Measurements from ENCODE around the gene CCM2L.

CCM2L gene
- 0 reads per million in 3 experiments for total RNA-seq

- no peak for DNase-seq
Measured at GRCh38 chr20:32010101-32010500, at the start of gene CCM2L. Gene CCM2L, plus strand, starts transcription at chr20:32010438. Its CDS starts 17 bp downstream, at chr20:32010455.

GRCh38 chr20:31962761-31963160 is 47.5 kb upstream of the CCM2L start:
- DNase-seq = no peak

- DNase-seq = no peak
Measured at GRCh38 chr20:31963889-31964288, 46.3 kb upstream of the CCM2L start.

GRCh38 chr20:31966991-31967655 is 43.1 kb upstream of the CCM2L start:
- DNase-seq = no peak

GRCh38 chr20:31967830-31968249 is 42.4 kb upstream of the CCM2L start, which contains the start of gene XKR7:
Gene XKR7, plus strand, starts transcription at chr20:31968151. Its CDS starts 25 bp downstream, at chr20:31968176.
- no peak for DNase-seq

GRCh38 chr20:31968291-31969126 is 41.7 kb upstream of the CCM2L start:
- DNase-seq = peak; percentile 76

- DNase-seq = no peak
Measured at GRCh38 chr20:31969991-31970390, 40.2 kb upstream of the CCM2L start.

GRCh38 chr20:31972471-31973021 is 37.7 kb upstream of the CCM2L start:
- no peak for DNase-seq

- no peak for DNase-seq
Measured at GRCh38 chr20:31974296-31974695, 35.9 kb upstream of the CCM2L start.

GRCh38 chr20:31974951-31975487 is 35.2 kb upstream of the CCM2L start:
- no peak for DNase-seq

GRCh38 chr20:31975874-31976273 is 34.4 kb upstream of the CCM2L start:
- no peak for DNase-seq

GRCh38 chr20:31977080-31977479 is 33.2 kb upstream of the CCM2L start:
- no peak for DNase-seq

- no peak for DNase-seq
Measured at GRCh38 chr20:31979713-31980426, 30.4 kb upstream of the CCM2L start.

GRCh38 chr20:31981784-31982183 is 28.5 kb upstream of the CCM2L start:
- no peak for DNase-seq

- no peak for DNase-seq
Measured at GRCh38 chr20:31984981-31985471, 25.2 kb upstream of the CCM2L start.

- no peak for DNase-seq
Measured at GRCh38 chr20:31987744-31988143, 22.5 kb upstream of the CCM2L start.

- DNase-seq = no peak
Measured at GRCh38 chr20:31988430-31989015, 21.7 kb upstream of the CCM2L start.

GRCh38 chr20:31989030-31989645 is 21.1 kb upstream of the CCM2L start:
- no peak for DNase-seq

- DNase-seq = no peak
Measured at GRCh38 chr20:31990641-31991338, 19.4 kb upstream of the CCM2L start.

GRCh38 chr20:31991339-31991705 is 18.9 kb upstream of the CCM2L start:
- DNase-seq = no peak

- no peak for DNase-seq
Measured at GRCh38 chr20:31992086-31992485, 18.2 kb upstream of the CCM2L start.
